ENCODE measurements around the gene SIRT2. TPM values are rescaled to one million over a fixed set of nuclear protein-coding genes. Genes with fewer than 3 reads are reported as not detected.
"Not testable (repeated sequence)": the region's sequence is repeated elsewhere in the genome, so short reads cannot be mapped to it uniquely, and the experiment has no call there.

Gene SIRT2
- total and polyA plus RNA-seq, 3 experiments from 2014 or later = 33.6 to 51.2 (median 36.5) TPM

GRCh38 chr19:38888876-38889275 is 10.5 kb downstream of the SIRT2 start:
- Mint-ChIP-seq H3K4me3 (no peak overlapping the region), H3K27ac (peak overlapping the region in 2 of 8 donors; percentile 42 to 67), H3K9me3 (no peaks in the 10 kb centered on the region), H3K27me3 (no peaks in the 10 kb centered on the region), H3K4me1 (peaks cover 0 to 5% (median 2%) of the 10 kb centered on the region in 3 donors), H3K36me3 (peaks cover 0 to 46% (median 8%) of the 10 kb centered on the region in 3 donors)
- Histone ChIP-seq H3K4me3 (ENCODE audit: low read length) (no peak overlapping the region), H3K4me1 (ENCODE audit: insufficient read depth, low read length) (peaks cover 6% of the 10 kb centered on the region), H3K27me3 (ENCODE audit: insufficient read depth, low read length, poor library complexity, severe bottlenecking) (no peaks in the 10 kb centered on the region), H3K9me3 (ENCODE audit: low read length) (no peaks in the 10 kb centered on the region), H3K27ac (ENCODE audit: low read depth, low read length) (no peak overlapping the region), H3K36me3 (ENCODE audit: insufficient read depth, low read length) (peaks cover 11% of the 10 kb centered on the region)
- CTCF ChIA-PET = interaction anchor here (1.4 to 5.4 kb wide), 3 partner anchors 12 to 120 kb away, joined by 4 to 30 read pairs (median 8); partner anchors contain the start of genes MRPS12, RINL and SARS2
- DNase-seq = no peak
- POLR2A ChIA-PET = no interaction called here

- H3K9me3 ChIP-seq (ENCODE audit: low read length); H3K4me3 Mint-ChIP-seq; H3K27me3 ChIP-seq (ENCODE audit: insufficient read depth, low read length, poor library complexity, severe bottlenecking); H3K27ac ChIP-seq (ENCODE audit: low read depth, low read length); POLR2A ChIA-PET; H3K27me3 Mint-ChIP-seq; H3K9me3 Mint-ChIP-seq; DNase-seq; H3K4me3 ChIP-seq (ENCODE audit: low read length): not testable (repeated sequence)
- H3K36me3 Mint-ChIP-seq = peaks cover 0 to 46% (median 4%) of the 10 kb centered on the region in 3 donors
- peaks cover 11% of the 10 kb centered on the region for H3K36me3 ChIP-seq (ENCODE audit: insufficient read depth, low read length)
- peaks cover 20% of the 10 kb centered on the region for H3K4me1 ChIP-seq (ENCODE audit: insufficient read depth, low read length)
- H3K4me1 Mint-ChIP-seq = peaks cover 2 to 15% (median 4%) of the 10 kb centered on the region in 3 donors
- CTCF ChIA-PET = interaction anchor here (1.3 kb wide), 1 partner anchor 15 kb away, joined by 3 read pairs; no protein-coding TSS in a partner anchor
- H3K27ac Mint-ChIP-seq = peak overlapping the region in 4 of 8 donors; percentile 8 to 47 (median 32)
Observed at GRCh38 chr19:38884691-38885090, 14.7 kb downstream of the SIRT2 start.

GRCh38 chr19:38883286-38883685 is 16.1 kb downstream of the SIRT2 start:
- peak overlapping the region in 3 of 8 donors; percentile 34 to 77 (median 68) for H3K27ac Mint-ChIP-seq

GRCh38 chr19:38880882-38881609 is 18.4 kb downstream of the SIRT2 start:
- peaks cover 41% of the 10 kb centered on the region for H3K4me1 ChIP-seq (ENCODE audit: insufficient read depth, low read length)
- H3K9me3 Mint-ChIP-seq = no peaks in the 10 kb centered on the region
- H3K4me3 Mint-ChIP-seq = peak overlapping the region in 2 of 7 donors; percentile 1 to 24
- H3K27ac ChIP-seq (ENCODE audit: low read depth, low read length) = no peak overlapping the region
- H3K27me3 Mint-ChIP-seq = no peaks in the 10 kb centered on the region
- ChIA-PET POLR2A (no interaction called here), CTCF (interaction anchor here (2.0 kb wide), 1 partner anchor 49 kb away, joined by 7 read pairs; the partner anchor contains the start of genes MRPS12 and SARS2)
- no peaks in the 10 kb centered on the region for H3K27me3 ChIP-seq (ENCODE audit: insufficient read depth, low read length, poor library complexity, severe bottlenecking)
- DNase-seq = no peak
- H3K36me3 Mint-ChIP-seq = peaks cover 0 to 36% (median 0%) of the 10 kb centered on the region in 3 donors
- no peaks in the 10 kb centered on the region for H3K36me3 ChIP-seq (ENCODE audit: insufficient read depth, low read length)
- H3K4me3 ChIP-seq (ENCODE audit: low read length) = no peak overlapping the region
- H3K27ac Mint-ChIP-seq = peak overlapping the region; percentile 19 to 95 (median 78)
- peaks cover 21 to 40% (median 28%) of the 10 kb centered on the region in 3 donors for H3K4me1 Mint-ChIP-seq
- H3K9me3 ChIP-seq (ENCODE audit: low read length) = no peaks in the 10 kb centered on the region

More at GRCh38 chr19:38883286-38883685, 16.1 kb downstream of the SIRT2 start:
- H3K36me3 Mint-ChIP-seq = peaks cover 0 to 33% (median 0%) of the 10 kb centered on the region in 3 donors
- H3K4me3 Mint-ChIP-seq = peak overlapping the region in 1 of 7 donors; percentile 10
- H3K27me3 Mint-ChIP-seq = no peaks in the 10 kb centered on the region
- DNase-seq = no peak
- Histone ChIP-seq H3K9me3 (ENCODE audit: low read length) (no peaks in the 10 kb centered on the region), H3K36me3 (ENCODE audit: insufficient read depth, low read length) (peaks cover 3% of the 10 kb centered on the region), H3K27me3 (ENCODE audit: insufficient read depth, low read length, poor library complexity, severe bottlenecking) (no peaks in the 10 kb centered on the region), H3K4me3 (ENCODE audit: low read length) (no peak overlapping the region), H3K27ac (ENCODE audit: low read depth, low read length) (no peak overlapping the region), H3K4me1 (ENCODE audit: insufficient read depth, low read length) (peaks cover 34% of the 10 kb centered on the region)
- ChIA-PET POLR2A (no interaction called here), CTCF (interaction anchor here (1.1 kb wide), 1 partner anchor 47 kb away, joined by 4 read pairs; the partner anchor contains the start of genes MRPS12 and SARS2)
- peaks cover 10 to 24% (median 12%) of the 10 kb centered on the region in 3 donors for H3K4me1 Mint-ChIP-seq
- no peaks in the 10 kb centered on the region for H3K9me3 Mint-ChIP-seq

GRCh38 chr19:38880076-38880881 is 19.1 kb downstream of the SIRT2 start:
- H3K27ac ChIP-seq (ENCODE audit: low read depth, low read length) = no peak overlapping the region

GRCh38 chr19:38879400-38879751 is 20.0 kb downstream of the SIRT2 start:
- Histone ChIP-seq H3K4me1 (ENCODE audit: insufficient read depth, low read length) (peaks cover 41% of the 10 kb centered on the region), H3K9me3 (ENCODE audit: low read length) (no peaks in the 10 kb centered on the region), H3K27me3 (ENCODE audit: insufficient read depth, low read length, poor library complexity, severe bottlenecking) (no peaks in the 10 kb centered on the region), H3K36me3 (ENCODE audit: insufficient read depth, low read length) (no peaks in the 10 kb centered on the region), H3K4me3 (ENCODE audit: low read length) (peak overlapping the region; percentile 83), H3K27ac (ENCODE audit: low read depth, low read length) (peak overlapping the region; percentile 92)
- Mint-ChIP-seq H3K36me3 (peaks cover 0 to 42% (median 0%) of the 10 kb centered on the region in 3 donors), H3K4me1 (peaks cover 21 to 41% (median 32%) of the 10 kb centered on the region in 3 donors), H3K4me3 (peak overlapping the region in 1 of 7 donors; percentile 35), H3K9me3 (no peaks in the 10 kb centered on the region), H3K27me3 (no peaks in the 10 kb centered on the region), H3K27ac (peak overlapping the region in 6 of 8 donors; percentile 96 to 99 (median 98))
- no peak for DNase-seq
- CTCF ChIA-PET = interaction anchor here (1.4 to 5.0 kb wide), 6 partner anchors 9 to 51 kb away, joined by 4 to 30 read pairs (median 8); partner anchors contain the start of genes HNRNPL, MRPS12 and SARS2
- POLR2A ChIA-PET = interaction anchor here (0.5 to 3.1 kb wide), 4 partner anchors 21 to 352 kb away, joined by 4 to 17 read pairs (median 5); partner anchors contain the start of gene NFKBIB

More at GRCh38 chr19:38880076-38880881, 19.1 kb downstream of the SIRT2 start:
- Histone ChIP-seq H3K9me3 (ENCODE audit: low read length) (no peaks in the 10 kb centered on the region), H3K4me1 (ENCODE audit: insufficient read depth, low read length) (peaks cover 41% of the 10 kb centered on the region), H3K36me3 (ENCODE audit: insufficient read depth, low read length) (no peaks in the 10 kb centered on the region), H3K4me3 (ENCODE audit: low read length) (no peak overlapping the region), H3K27me3 (ENCODE audit: insufficient read depth, low read length, poor library complexity, severe bottlenecking) (no peaks in the 10 kb centered on the region)
- Mint-ChIP-seq H3K36me3 (peaks cover 0 to 39% (median 0%) of the 10 kb centered on the region in 3 donors), H3K27me3 (no peaks in the 10 kb centered on the region), H3K27ac (peak overlapping the region in 7 of 8 donors; percentile 70 to 99 (median 80)), H3K9me3 (no peaks in the 10 kb centered on the region), H3K4me3 (peak overlapping the region in 3 of 7 donors; percentile 29 to 51 (median 35)), H3K4me1 (peaks cover 21 to 41% (median 32%) of the 10 kb centered on the region in 3 donors)
- POLR2A ChIA-PET = interaction anchor here (1.3 kb wide), 1 partner anchor 31 kb away, joined by 5 read pairs; no protein-coding TSS in a partner anchor
- DNase-seq = no peak
- CTCF ChIA-PET = interaction anchor here (2.0 to 2.3 kb wide), 2 partner anchors 32 to 50 kb away, joined by 7 to 10 read pairs; partner anchors contain the start of genes HNRNPL, MRPS12 and SARS2

GRCh38 chr19:38878575-38879399 is 20.6 kb downstream of the SIRT2 start:
- peak overlapping the region; percentile 92 for H3K27ac ChIP-seq (ENCODE audit: low read depth, low read length)
- POLR2A ChIA-PET = interaction anchor here (0.7 to 3.1 kb wide), 8 partner anchors 14 to 260 kb away, joined by 3 to 17 read pairs (median 5); partner anchors contain the start of genes ECH1, EIF3K and NFKBIB
- Mint-ChIP-seq H3K4me1 (peaks cover 21 to 41% (median 32%) of the 10 kb centered on the region in 3 donors), H3K4me3 (peak overlapping the region; percentile 75 to 94 (median 90)), H3K27ac (peak overlapping the region; percentile 95 to 99 (median 96)), H3K36me3 (peaks cover 0 to 43% (median 0%) of the 10 kb centered on the region in 3 donors), H3K9me3 (no peaks in the 10 kb centered on the region), H3K27me3 (no peaks in the 10 kb centered on the region)
- H3K4me3 ChIP-seq (ENCODE audit: low read length) = peak overlapping the region; percentile 83
- no peaks in the 10 kb centered on the region for H3K27me3 ChIP-seq (ENCODE audit: insufficient read depth, low read length, poor library complexity, severe bottlenecking)
- H3K36me3 ChIP-seq (ENCODE audit: insufficient read depth, low read length) = no peaks in the 10 kb centered on the region
- CTCF ChIA-PET = interaction anchor here (0.9 to 5.0 kb wide), 10 partner anchors 9 to 476 kb away, joined by 3 to 30 read pairs (median 6); partner anchors contain the start of genes ECH1, FAM98C, HNRNPL and MRPS12
- H3K9me3 ChIP-seq (ENCODE audit: low read length) = no peaks in the 10 kb centered on the region
- DNase-seq = no peak
- H3K4me1 ChIP-seq (ENCODE audit: insufficient read depth, low read length) = peaks cover 41% of the 10 kb centered on the region

All from CD8-positive, alpha-beta memory T cell (primary cell).